ENCODE data around the gene TSTD1.

GRCh38 chr1:161059293-161059692 is 20.5 kb upstream of the TSTD1 start:
- no peak for TF ChIP-seq CTCF (IDR thresholded peaks at IDR 0.05)
- no peak for TF ChIP-seq POLR2A (IDR thresholded peaks at IDR 0.05)
